C4-2B (cell line): Measurements from ENCODE around the gene GALNT2.

Source experiments
- H3K27ac ChIP-seq: fragments of 450-650 bp; 2 replicates; pipeline ENCODE4 v1.5.1; 2017
- ZFX ChIP-seq: fragments of 450-650 bp; IDR thresholded peaks from 2 replicates; pipeline ENCODE4 v1.6.1; 2017
- TF ChIP-seq, protein P1 (sequence below): fragments of 450-650 bp; conservative IDR thresholded peaks from 2 replicates; pipeline ENCODE4 v1.5.1; 2017; ENCODE audit warnings: mild to moderate bottlenecking

Gene GALNT2

DNA sequence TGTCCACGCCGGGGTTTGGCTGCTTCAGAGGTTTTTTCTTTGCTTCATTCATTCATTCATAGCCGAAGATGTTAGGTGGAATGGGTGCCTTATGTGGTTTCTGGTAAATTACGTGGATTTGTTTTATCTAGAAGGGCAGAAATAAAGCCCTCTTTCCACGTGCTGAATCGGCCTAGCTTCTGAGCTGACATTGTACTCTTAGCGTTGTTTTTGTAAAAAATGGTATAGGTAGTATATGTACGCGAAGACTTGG is 1.5 kb downstream of the GALNT2 start:
- peak overlapping the region; percentile 82 for H3K27ac ChIP-seq
- TF ChIP-seq, protein P1, sequence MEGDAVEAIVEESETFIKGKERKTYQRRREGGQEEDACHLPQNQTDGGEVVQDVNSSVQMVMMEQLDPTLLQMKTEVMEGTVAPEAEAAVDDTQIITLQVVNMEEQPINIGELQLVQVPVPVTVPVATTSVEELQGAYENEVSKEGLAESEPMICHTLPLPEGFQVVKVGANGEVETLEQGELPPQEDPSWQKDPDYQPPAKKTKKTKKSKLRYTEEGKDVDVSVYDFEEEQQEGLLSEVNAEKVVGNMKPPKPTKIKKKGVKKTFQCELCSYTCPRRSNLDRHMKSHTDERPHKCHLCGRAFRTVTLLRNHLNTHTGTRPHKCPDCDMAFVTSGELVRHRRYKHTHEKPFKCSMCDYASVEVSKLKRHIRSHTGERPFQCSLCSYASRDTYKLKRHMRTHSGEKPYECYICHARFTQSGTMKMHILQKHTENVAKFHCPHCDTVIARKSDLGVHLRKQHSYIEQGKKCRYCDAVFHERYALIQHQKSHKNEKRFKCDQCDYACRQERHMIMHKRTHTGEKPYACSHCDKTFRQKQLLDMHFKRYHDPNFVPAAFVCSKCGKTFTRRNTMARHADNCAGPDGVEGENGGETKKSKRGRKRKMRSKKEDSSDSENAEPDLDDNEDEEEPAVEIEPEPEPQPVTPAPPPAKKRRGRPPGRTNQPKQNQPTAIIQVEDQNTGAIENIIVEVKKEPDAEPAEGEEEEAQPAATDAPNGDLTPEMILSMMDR = no peak
- no peak for TF ChIP-seq ZFX

DNA sequence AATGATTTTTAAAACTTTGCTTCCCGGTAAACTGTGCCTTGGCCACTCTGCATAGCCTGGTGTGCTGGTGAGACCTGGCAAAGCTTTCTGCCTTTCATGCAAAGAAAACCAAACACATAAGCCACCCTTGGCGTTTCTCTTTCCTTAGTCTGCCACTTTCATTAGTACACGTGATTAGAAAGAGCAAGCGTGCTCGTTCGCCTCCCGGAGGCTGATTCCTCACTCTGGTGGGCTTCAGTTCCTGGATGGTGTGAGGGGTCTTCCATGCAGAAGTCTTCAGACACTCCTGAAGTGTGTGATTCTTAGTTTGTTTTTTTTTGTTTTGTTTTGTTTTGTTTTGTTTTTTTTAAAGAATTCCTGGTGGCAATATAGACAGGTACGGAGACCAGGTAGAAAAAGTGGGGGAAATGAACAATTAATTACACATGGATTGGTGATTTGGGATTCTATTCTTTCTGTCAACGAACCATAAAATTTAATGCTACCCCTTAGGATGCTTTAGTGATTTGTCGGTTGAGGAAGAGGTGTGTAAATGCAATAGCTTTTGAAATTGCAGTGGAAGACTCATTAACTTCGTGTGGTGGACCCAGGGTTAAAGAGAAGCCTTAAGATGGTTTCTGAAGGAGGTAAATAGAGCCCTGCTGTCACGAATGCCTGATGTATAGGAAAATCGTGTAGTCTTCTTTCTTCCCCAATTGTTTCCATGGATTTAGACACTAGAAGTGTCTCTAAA is 2.1 kb downstream of the GALNT2 start:
- TF ChIP-seq, protein P1 = no peak; the same call in none of the 2 replicates
- no peak for TF ChIP-seq ZFX
- H3K27ac ChIP-seq = peak overlapping the region; percentile 82

- TF ChIP-seq, protein P1 = no peak
- TF ChIP-seq ZFX = no peak
- no peak overlapping the region for H3K27ac ChIP-seq
These were observed 2.8 kb downstream of the GALNT2 start for GRCh38 chr1:230069796-230070195.

GRCh38 chr1:230070321-230071208 is 3.5 kb downstream of the GALNT2 start:
- H3K27ac ChIP-seq = no peak overlapping the region
- TF ChIP-seq, protein P1 = no peak
- no peak for TF ChIP-seq ZFX

DNA sequence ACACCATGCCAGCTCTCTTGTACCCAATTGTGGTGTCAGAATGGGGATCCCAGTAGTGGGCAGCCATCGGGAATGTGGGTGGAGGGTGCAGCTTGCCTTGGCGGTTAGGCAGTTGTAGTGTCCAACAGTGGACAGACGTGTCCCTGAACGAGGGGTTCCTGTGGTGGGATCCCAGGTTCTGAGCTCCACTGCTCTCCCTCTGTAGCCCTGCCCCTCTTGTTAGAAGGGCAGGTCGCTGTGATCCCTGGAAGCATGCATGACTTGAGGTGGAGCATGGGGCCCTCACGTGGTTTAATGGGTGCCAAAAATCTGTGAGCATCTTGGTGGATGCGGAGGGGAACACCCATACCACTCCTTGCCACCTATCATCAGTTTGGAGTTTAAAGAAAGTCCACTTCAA is 4.3 kb downstream of the GALNT2 start:
- no peak for TF ChIP-seq ZFX
- TF ChIP-seq, protein P1 = no peak
- no peak overlapping the region; the same call in 1 of the 2 replicates for H3K27ac ChIP-seq

- peak overlapping the region; percentile 19 for H3K27ac ChIP-seq
- TF ChIP-seq, protein P1 = no peak
- TF ChIP-seq ZFX = no peak
These were observed 5.3 kb downstream of the GALNT2 start for GRCh38 chr1:230072296-230072695.

- no peak for TF ChIP-seq ZFX
- TF ChIP-seq, protein P1 = no peak
- H3K27ac ChIP-seq = peak overlapping the region; percentile 19
These were observed 5.8 kb downstream of the GALNT2 start for GRCh38 chr1:230072866-230073265.
